GM12878 (cell line): ENCODE results near the gene DDIT4.

Experiments used
- CBX3 ChIP-seq: fragments of 200-600 bp; sonication (generic); IDR thresholded peaks from 2 replicates; pipeline ENCODE4 v1.6.1; 2016; ENCODE audit warnings: low read depth, borderline replicate concordance
- CHD4 ChIP-seq: fragments of 200-600 bp; sonication (generic); IDR thresholded peaks from 2 replicates; pipeline ENCODE4 v1.6.1; 2016; ENCODE audit warnings: mild to moderate bottlenecking
- FOXM1 ChIP-seq: IDR thresholded peaks from 2 replicates; pipeline ENCODE4 v1.6.1; 2012; ENCODE audit warnings: low read depth, mild to moderate bottlenecking, inconsistent platforms, low read length, moderate library complexity
- SMC3 ChIP-seq: IDR thresholded peaks from 2 replicates; pipeline ENCODE4 v1.6.1; 2011; ENCODE audit warnings: low read length, improper control_type of control experiment, borderline replicate concordance
- TARDBP ChIP-seq: IDR thresholded peaks from 2 replicates; pipeline ENCODE4 v1.6.1; 2016; ENCODE audit warnings: borderline replicate concordance
- TF ChIP-seq, protein P1 (sequence below), 3 experiments: IDR thresholded peaks in 2 of 3; conservative IDR thresholded peaks in 1 of 3; 2 replicates each; pipeline ENCODE4 v1.5.1; 2011; ENCODE audit warnings: low read depth in 3 of 3, low read length in 3 of 3, mild to moderate bottlenecking in 3 of 3, control low read depth in 2 of 3, moderate library complexity in 2 of 3, inconsistent platforms in 1 of 3, mixed read lengths in 1 of 3; ENCODE audit not compliant: control insufficient read depth in 2 of 3, insufficient read depth in 1 of 3; ENCODE audit errors: extremely low read depth in 1 of 3
- TF ChIP-seq, protein P2 (sequence below): IDR thresholded peaks from 2 replicates; pipeline ENCODE4 v1.6.1; 2012; ENCODE audit warnings: mild to moderate bottlenecking, low read depth, low read length
- TF ChIP-seq, protein P3 (sequence below): IDR thresholded peaks from 2 replicates; pipeline ENCODE4 v1.6.1; 2012; ENCODE audit warnings: low read depth, low read length, improper control_type of control experiment

DNA sequence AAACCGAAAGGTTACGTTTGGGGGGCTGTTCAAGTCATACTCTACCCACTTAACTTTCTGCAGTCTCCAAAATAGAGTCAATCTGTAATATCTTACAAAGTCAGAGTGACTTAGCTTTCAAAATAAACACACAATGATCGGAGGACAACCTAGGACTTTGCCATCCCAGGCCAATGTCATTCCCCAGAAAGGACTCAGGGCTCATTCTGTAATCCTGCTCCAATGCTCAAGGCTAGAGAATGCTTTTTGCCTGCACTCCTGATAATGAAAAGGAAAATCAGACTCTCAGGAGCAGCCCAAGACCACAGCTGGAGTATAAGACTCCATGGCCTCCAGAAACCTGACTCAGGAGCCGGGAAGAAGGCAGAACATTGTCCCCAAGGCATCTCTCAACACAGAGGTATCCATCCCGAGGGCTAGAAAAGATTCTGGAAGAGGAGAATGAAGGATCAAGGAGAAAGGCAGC is 29.1 kb upstream of the DDIT4 start:
- TF ChIP-seq, protein P1, sequence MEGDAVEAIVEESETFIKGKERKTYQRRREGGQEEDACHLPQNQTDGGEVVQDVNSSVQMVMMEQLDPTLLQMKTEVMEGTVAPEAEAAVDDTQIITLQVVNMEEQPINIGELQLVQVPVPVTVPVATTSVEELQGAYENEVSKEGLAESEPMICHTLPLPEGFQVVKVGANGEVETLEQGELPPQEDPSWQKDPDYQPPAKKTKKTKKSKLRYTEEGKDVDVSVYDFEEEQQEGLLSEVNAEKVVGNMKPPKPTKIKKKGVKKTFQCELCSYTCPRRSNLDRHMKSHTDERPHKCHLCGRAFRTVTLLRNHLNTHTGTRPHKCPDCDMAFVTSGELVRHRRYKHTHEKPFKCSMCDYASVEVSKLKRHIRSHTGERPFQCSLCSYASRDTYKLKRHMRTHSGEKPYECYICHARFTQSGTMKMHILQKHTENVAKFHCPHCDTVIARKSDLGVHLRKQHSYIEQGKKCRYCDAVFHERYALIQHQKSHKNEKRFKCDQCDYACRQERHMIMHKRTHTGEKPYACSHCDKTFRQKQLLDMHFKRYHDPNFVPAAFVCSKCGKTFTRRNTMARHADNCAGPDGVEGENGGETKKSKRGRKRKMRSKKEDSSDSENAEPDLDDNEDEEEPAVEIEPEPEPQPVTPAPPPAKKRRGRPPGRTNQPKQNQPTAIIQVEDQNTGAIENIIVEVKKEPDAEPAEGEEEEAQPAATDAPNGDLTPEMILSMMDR (IDR thresholded peaks at IDR 0.05 in 2 of 3, conservative IDR thresholded peaks at IDR 0.05 in 1 of 3; ENCODE audit: control insufficient read depth in 2 of 3, extremely low read depth in 1 of 3, insufficient read depth in 1 of 3, low read depth in 3 of 3, low read length in 3 of 3), result no peak
- TF ChIP-seq TARDBP (no peak), FOXM1 (no peak), SMC3 (no peak), CBX3 (no peak), CHD4 (no peak)
- TF ChIP-seq, protein P2, sequence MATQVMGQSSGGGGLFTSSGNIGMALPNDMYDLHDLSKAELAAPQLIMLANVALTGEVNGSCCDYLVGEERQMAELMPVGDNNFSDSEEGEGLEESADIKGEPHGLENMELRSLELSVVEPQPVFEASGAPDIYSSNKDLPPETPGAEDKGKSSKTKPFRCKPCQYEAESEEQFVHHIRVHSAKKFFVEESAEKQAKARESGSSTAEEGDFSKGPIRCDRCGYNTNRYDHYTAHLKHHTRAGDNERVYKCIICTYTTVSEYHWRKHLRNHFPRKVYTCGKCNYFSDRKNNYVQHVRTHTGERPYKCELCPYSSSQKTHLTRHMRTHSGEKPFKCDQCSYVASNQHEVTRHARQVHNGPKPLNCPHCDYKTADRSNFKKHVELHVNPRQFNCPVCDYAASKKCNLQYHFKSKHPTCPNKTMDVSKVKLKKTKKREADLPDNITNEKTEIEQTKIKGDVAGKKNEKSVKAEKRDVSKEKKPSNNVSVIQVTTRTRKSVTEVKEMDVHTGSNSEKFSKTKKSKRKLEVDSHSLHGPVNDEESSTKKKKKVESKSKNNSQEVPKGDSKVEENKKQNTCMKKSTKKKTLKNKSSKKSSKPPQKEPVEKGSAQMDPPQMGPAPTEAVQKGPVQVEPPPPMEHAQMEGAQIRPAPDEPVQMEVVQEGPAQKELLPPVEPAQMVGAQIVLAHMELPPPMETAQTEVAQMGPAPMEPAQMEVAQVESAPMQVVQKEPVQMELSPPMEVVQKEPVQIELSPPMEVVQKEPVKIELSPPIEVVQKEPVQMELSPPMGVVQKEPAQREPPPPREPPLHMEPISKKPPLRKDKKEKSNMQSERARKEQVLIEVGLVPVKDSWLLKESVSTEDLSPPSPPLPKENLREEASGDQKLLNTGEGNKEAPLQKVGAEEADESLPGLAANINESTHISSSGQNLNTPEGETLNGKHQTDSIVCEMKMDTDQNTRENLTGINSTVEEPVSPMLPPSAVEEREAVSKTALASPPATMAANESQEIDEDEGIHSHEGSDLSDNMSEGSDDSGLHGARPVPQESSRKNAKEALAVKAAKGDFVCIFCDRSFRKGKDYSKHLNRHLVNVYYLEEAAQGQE, result no peak
- TF ChIP-seq, protein P3, sequence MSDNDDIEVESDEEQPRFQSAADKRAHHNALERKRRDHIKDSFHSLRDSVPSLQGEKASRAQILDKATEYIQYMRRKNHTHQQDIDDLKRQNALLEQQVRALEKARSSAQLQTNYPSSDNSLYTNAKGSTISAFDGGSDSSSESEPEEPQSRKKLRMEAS, result no peak
